Ammon's horn (tissue), 1 donor: ENCODE data around the gene NLRC3.
"Not testable (repeated sequence)": the region's sequence is repeated elsewhere in the genome, so short reads cannot be mapped to it uniquely, and the experiment has no call there.

Experiments
- DNase-seq: peaks from one replicate; pipeline ENCODE4 v3.0.0-alpha.2; 2016; ENCODE audit warnings: low spot score

NLRC3 gene

GRCh38 chr16:3513892-3514583 is 63.2 kb downstream of the NLRC3 start:
- DNase-seq, result no peak

- DNase-seq, result no peak
These were observed 65.7 kb downstream of the NLRC3 start for GRCh38 chr16:3511286-3512180.

- no peak for DNase-seq
These were observed 66.8 kb downstream of the NLRC3 start for GRCh38 chr16:3510416-3510815.

GRCh38 chr16:3509470-3509928 is 67.7 kb downstream of the NLRC3 start:
- DNase-seq, result no peak

DNA sequence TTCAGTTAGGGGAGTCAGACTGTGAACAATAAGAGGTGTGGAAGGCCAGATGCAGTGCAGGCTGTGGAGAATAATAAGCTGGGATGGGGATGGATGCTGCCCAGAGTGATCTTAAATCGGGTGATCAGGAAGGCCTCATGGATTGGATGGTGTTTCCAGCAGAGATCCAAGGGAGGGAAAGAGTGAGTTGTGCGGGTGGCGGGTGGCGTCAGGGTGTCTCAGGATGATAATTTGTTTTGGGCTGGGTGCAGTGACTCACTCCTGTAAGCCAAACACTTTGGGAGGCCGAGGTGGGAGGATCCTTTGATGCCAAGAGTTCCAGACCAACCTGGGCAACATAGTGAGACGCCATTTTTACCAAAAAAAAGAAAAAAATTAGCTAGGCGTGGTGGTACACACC is 68.5 kb downstream of the NLRC3 start:
- no peak for DNase-seq

GRCh38 chr16:3503523-3503922 is 73.7 kb downstream of the NLRC3 start:
- no peak for DNase-seq

GRCh38 chr16:3501783-3502400 is 75.3 kb downstream of the NLRC3 start:
- DNase-seq, result no peak

GRCh38 chr16:3501412-3501761 is 75.8 kb downstream of the NLRC3 start:
- DNase-seq, result not testable (repeated sequence)

- DNase-seq, result no peak
These were observed 78.2 kb downstream of the NLRC3 start for GRCh38 chr16:3498988-3499387.

GRCh38 chr16:3497771-3498170 is 79.4 kb downstream of the NLRC3 start:
- DNase-seq, result no peak

DNA sequence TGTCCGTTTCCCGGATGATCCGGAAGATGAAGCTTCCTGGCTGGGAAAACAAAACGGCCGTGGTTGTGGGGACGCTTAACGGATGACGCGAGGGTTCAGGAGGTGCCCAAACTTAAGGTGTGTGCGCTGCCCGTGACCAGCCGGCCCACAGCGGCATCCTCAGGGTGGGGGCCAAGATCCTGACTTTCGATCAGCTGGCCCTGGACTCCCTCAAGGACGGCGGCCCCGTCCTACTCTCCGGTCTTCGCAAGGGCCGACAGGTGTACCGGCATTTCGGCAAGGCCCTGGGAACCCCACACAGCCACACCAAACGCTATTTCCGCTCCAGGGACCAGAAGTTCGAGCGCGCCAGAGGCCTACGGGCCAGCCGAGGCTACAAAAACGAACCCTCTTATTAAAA is 80.8 kb downstream of the NLRC3 start:
- DNase-seq, result no peak

- DNase-seq, result no peak
These were observed 82.0 kb downstream of the NLRC3 start, which contains the start of gene C16orf90 for GRCh38 chr16:3495176-3495575. Gene C16orf90, minus strand, starts transcription at chr16:3495489. Its CDS starts 68 bp downstream, at chr16:3495421.

DNA sequence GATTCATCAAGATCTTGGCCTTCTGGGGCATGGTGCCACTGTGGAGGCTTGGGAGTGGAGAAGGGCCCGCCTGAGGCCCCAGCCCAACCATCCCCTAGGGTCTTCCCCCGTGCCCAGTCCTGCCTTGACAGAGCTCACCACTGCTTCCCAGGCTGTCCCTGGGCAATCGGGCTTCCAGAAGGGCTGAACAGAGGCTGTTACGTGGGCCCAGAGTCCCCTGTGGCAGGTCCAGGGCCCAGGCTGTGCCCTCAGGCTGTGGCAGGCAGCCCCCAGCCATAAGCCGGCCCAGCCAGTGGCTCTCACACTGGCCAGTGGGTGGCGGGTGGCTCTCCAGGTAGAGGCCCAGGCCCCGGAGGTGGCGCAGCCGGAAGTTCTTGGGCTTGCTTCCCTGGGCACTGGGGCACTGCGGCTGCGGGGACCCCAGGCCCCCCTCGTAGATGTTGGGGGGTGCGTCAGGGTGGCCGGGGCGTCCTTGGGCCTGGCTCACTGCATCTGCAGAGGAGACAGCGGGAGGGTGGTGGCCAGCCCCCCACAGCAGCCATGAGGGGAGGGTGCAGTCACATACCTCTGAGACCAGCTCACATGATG is 82.7 kb downstream of the NLRC3 start:
- no peak for DNase-seq

- DNase-seq, result no peak
These were observed 84.8 kb downstream of the NLRC3 start for GRCh38 chr16:3492356-3492755.

DNA sequence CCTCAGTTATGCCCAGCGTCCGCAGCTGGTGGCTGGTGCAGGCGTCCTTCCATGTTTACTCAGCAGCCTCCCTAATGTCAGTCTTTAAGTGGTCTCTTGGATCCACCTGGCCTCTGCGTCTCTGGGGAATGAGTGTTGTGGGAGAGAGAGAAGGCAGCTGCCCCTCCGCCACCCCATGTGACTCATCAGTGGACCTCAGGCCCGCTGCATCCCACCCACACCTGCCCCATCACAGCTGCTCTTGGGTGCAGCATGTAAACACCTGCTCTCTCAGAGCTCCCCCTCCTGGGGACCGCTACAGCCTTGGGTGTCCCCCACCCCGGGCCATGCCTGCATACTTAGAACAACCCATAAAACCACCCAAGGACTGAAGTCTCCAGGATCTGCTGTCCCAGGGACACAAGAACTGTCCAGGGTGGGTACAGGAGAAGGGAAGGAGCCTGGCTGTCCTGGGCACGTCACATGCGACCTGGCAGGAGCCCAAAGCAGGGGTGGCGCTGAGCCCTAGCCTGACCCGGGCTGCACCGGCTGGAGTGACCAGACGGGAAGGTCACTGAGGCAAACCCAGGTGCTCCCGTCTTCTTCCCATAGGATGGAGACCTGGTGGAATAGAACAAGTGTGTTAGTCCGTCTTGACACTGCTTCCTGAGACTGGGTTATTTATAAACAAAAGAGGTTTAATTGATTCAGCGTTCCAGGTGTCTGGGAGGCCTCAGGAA is 86.1 kb downstream of the NLRC3 start:
- DNase-seq, result no peak
